GM18511 (cell line): Measurements from ENCODE around the gene GRIN2A.
A peak's percentile ranks its signal among the peaks of the same experiment; 100 is the strongest.

ENCODE experiments used
- ATAC-seq: cut with Tn5 transposase; IDR thresholded peaks from one replicate; pipeline ENCODE4 v1.9.1; 2021; ENCODE audit warnings: mild to moderate bottlenecking, moderate library complexity; ENCODE audit not compliant: unreplicated experiment

The GRIN2A gene

DNA sequence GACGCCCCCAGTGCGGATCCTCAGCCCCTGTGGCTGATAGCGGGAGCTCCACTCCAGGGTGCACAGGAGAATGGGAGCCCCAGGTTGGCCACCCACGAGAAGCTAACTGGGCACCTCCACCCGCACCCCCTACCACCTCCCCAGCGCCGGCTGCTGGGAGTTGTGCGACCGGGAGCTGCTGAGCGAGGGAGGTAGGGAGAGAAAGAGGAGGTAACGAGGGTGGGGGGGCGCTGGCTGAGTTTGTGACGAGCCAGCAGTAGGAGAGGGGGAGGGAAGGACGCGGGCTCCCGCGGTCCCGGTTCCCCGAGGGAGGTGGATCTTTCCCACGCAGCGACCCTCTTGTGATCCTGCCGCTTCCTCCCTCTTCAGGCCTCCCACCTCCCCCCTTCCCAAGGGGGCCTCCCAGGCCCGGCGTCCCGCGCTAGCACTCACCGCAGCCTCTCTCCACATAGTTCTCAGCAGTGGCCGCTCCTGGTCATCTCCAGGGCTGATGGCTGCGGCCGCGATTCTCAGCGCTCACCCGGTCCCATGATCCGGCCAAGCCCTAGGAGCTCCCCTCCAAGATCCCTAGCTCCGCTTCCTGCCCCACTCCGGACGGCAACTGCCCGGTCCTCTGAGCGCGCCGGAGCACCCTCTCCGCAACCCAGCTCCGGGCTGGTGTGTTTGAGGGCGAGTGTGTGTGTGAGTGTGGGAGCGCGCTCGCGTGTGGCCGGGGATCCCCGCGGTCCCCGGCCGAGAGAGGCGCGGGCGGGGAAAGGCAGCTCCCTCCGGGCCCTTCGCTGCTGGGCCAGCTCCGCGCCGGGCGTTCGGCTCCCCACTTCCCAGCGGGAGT lies at the start of gene GRIN2A:
GRIN2A (minus strand) TSS at position 207 of the 832 bp plus-strand sequence. CDS start 2,017 bp downstream, outside the sequence.
- no peak for ATAC-seq

- ATAC-seq = no peak
Measured at GRCh38 chr16:10231563-10231962, 49.3 kb upstream of the GRIN2A start.

DNA sequence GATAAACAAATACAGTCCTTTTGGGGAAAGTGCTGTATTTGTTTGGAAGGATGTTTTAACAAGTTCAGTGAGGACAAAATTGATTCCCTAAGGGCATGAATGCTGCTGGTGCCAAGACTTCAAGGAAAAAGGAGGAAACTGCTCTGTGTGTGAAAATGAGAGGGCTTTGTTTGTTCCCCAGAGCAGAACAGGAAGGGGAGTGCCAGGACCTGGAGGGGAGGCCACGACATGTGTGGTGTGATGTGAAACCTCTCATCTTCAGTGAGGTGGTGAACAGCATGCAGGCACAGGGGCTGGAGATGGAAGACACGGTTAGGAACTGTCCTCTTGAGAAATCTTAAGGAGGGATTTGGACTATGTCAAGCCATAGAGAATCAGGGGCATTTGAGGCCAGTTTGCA lies 46.6 kb upstream of the GRIN2A start:
- peak; percentile 84 for ATAC-seq

DNA sequence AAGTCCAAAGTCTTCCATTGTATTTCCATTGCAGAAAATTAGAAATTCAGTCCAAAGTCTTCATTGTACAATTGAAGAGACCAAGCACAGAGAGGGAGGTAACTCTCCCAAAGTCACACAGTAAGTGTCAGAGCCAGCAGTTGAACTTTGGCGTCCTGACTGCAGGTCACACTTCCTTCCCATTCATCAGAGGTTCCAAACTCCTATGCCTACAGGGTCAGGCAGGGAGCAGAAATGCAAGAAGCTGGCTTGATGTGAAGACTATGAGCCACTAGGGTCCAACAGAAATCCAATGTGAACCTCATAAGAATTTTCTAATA lies 44.7 kb upstream of the GRIN2A start:
- ATAC-seq = no peak

- no peak for ATAC-seq
Measured at GRCh38 chr16:10226141-10226986, 44.1 kb upstream of the GRIN2A start.

DNA sequence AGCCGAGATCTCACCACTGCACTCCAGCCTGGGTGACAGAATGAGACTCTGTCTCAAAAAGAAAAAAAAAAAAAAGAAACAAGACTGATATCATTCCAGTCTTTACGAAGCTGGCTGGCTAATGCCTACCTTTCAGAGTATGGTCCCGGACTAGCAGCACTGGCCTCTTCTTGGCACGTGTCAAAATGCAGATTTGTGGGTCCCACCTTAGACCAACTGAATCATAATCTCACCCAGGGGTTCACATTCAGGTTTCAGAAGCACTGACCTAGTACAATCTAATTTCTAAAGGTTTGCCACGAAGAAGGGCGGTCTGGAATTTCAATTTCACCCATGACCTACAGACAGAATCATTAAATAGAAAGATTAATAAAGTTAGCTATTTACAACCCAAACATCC lies 43.4 kb upstream of the GRIN2A start:
- no peak for ATAC-seq

- no peak for ATAC-seq
Measured at GRCh38 chr16:10224850-10225249, 42.6 kb upstream of the GRIN2A start.

- ATAC-seq = no peak
Measured at GRCh38 chr16:10220942-10221341, 38.7 kb upstream of the GRIN2A start.

DNA sequence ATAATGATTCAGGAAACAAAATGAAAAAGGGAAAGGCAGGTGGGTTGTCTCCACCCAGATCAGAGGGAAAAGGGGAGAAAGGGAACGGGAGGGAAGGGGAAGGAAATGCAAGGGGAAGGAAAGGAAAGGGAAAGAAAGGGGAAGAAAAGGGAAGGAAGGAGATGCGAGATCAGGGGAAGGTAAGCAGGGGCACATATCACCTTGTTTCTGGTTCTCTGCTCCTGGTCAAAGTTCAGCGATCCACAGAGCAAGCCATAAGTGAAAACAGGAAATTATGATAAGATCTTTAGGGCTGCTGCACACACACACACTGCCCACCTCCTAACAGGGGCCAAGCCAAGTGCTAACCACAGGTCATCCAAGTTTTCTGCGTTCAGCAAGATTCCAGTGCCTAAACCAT lies 37.5 kb upstream of the GRIN2A start:
- ATAC-seq = no peak

DNA sequence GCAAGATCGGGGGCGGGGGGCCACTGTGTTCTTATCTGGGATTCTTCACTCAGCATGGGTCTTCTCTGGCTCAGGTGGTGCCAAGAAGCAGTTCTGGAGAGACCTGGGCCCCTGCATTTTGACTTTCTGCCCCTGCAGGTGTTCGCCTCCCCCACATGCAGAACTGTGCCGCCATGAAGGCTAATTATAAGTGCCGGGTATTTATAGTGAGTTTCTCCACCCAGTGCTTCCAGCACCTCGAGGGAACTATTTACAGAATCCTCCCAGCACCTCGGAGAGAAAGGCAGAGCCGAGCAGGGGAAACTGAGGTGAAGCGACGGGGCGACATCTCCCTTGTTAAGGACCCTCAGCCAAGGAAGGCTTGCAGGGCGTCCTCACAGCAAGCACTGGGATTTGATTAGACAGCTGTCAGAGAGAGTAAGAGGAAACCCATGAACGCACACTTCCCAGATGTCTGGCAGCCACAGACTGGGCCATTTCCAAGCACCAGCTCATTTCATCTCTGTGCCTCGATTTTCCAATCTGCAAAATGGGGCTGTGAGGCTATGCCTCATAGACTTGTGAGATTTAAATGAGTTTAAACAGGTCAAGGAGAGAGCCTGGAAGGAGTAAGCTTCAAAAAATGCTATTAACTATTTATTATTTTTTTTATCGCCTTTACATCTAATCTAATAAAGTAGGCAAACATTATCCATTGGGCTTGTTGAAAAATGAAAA lies 36.4 kb upstream of the GRIN2A start:
- ATAC-seq = no peak

DNA sequence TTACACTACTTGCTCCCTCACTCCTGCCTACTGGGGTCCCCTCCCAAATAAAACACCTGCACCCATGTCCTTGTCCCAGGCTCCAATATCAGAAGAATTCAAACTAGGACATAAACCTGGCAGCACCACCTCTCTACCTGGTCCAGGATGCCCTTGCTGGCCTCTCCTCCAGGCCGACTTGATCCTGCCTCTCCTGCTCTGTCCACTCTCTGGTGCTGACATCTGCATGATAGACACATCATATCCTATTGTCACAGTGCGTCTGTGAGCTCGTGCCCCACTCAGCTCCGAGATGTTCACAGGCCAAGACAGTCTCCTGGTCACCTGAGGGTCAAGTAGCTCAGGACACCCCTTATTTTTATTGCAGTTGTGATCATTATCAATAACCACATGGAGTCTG lies 31.5 kb upstream of the GRIN2A start:
- ATAC-seq = no peak

DNA sequence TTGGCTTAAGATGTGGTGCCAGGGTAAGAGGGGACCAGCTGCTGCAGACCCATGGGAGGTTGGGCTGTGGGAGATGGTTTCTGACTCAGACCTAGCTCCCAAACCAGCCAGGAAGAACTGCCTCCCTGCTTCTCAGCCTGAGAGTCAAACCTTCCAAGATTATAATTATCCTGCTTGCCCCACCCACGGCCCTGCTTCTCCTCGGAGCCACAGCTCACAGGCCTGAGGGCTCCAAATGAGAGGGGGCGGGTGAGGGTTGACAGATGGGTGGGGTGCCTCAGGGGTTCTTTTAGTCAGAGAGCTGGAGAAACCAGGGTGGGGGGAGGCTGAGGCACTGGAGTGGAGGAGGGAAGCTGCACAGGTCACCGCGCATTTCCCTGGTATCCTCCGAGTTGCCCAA lies 28.7 kb upstream of the GRIN2A start:
- no peak for ATAC-seq

DNA sequence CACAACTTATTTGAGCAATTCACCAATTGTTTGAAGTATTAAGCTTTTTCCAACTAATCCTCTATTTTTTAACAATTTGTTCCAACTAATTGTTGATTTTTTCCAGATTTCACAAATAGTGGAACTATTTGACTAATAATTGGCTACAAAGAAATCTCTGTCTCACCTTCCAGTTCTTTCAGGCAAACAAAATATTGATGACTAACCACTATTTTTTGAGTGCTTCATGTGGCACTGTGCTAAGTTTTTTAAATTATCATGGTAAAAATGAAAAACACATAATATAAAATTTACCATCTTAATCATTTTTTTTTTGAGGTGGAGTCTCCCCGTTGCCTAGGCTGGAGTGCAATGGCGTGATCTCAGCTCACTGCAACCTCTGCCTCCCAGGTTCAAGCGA lies 24.6 kb upstream of the GRIN2A start:
- no peak for ATAC-seq

GRCh38 chr16:10206215-10206614 lies 24.0 kb upstream of the GRIN2A start:
- peak; percentile 88 for ATAC-seq

DNA sequence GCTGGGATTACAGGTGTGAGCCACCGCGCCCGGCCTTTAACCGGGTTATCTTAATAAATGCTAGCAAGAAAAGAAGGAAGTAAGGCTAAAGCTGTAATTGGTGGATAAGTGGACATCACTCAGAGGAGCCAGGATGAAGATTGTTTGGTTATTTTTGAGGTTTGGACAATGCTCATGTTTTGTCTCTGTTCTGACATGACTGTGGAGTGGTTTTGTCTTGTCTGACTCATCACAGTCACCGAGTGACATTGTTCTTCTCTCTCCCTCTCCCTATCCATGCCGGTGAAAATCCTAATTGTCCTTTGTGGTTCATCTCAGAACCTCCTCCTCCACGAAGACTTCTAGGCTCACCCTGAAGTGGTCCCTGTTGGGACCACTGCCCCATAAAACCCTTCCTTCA lies 23.5 kb upstream of the GRIN2A start:
- peak; percentile 67 for ATAC-seq

DNA sequence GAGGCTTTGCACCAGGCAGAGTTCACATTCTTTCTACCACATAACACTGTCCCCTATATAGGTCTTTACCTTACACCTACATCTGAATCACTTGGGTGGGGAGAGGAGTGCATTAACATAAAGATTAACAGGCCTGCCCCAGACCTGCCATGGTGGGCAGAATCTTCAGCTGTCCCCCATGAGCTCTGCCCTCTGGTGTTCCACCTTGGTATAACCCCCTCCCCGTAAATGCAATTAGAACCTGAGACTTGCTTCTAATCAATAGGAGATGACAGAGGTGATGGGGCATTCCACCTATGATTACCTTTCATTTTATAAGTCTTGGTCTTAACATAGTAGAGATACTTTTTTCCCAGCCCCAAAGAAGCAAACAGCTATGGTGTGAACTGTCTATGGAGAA lies 20.4 kb upstream of the GRIN2A start:
- ATAC-seq = no peak

DNA sequence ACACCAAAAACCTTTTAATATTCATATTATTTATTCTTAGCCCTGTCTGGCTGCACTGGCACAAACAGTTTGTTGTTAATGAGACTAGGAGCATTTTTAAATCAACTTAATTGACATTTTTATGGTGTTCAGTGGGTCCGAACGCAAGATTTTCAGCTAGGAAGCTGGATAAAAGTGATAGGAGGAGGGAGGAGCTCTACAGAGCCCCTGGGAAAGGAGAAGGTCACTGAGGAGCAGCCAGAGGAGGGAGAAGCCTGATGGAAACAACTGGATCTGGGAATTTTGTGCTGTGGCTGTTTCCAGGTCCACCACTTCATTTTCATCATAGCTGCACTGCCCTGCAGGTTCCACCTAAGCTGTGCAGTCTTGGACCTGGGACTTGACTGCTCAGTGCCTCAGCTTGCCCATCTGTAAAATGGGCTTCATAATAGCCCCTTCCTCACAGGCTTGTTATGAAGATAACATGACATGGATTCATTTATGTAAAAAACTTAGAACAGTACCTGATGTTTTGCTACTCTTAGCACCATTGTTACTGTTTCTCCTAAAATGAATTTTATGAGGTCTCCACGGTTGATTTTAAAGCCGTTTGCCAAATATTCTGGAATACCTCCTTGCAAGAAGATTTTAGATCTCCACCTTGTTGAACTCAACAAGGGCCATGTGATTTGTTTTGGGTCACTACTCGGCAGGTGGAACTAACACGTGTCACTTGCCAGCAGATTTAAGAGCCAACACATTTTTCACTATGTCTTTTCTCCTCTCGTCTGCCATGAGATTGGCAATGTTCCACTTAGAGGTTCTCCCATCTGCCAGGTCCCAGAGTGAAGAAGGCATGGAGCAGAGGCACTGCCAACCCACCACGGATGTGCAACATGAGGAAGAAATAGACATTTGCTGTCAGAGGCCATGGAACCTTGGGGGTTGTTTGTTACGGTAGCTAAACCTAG lies 18.7 kb upstream of the GRIN2A start:
- ATAC-seq = no peak

DNA sequence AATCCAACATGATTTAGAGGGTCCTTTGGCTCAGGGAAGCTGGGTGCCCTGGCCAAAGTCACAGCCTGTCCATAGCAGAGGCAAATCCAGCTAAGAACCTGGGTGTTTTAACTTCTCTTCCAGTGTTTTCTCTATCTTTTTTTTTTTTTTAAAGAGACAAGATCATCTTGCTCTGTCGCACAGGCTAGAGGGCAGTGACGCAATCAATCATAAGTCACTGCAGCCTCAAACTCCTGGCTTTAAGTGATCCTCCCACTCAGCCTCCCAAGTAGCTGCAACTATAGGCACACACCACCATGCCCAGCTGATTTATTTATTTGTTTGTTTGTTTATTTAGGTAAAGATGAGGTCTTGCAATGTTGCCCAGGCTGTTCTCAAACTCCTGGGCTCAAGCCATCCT lies 14.8 kb upstream of the GRIN2A start:
- ATAC-seq = no peak

DNA sequence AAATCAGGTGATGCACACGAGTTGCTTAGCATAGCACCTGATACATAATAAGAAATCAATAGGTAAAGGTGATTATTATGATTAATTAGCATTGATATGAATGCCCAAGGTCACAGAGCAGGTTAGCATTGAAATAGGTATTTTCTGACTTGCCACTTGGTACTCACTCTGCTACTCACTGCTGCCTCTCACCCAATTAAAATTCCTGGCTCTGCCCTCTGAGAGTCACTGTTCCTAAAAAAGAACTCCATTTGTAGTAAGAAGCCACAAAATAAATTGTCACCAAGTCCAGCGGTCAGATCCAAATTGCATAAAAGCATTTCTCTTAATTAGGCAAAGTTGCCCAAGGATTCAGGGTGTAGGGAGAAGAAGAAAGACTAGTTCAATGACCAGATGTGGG lies 8.9 kb upstream of the GRIN2A start:
- ATAC-seq = no peak

- no peak for ATAC-seq
Measured at GRCh38 chr16:10189861-10190390, 7.7 kb upstream of the GRIN2A start.
